ENCODE measurements around the gene RAB11FIP2.
"Not testable (repeated sequence)": the region's sequence is repeated elsewhere in the genome, so short reads cannot be mapped to it uniquely, and the experiment has no call there.

RAB11FIP2 gene, protein sequence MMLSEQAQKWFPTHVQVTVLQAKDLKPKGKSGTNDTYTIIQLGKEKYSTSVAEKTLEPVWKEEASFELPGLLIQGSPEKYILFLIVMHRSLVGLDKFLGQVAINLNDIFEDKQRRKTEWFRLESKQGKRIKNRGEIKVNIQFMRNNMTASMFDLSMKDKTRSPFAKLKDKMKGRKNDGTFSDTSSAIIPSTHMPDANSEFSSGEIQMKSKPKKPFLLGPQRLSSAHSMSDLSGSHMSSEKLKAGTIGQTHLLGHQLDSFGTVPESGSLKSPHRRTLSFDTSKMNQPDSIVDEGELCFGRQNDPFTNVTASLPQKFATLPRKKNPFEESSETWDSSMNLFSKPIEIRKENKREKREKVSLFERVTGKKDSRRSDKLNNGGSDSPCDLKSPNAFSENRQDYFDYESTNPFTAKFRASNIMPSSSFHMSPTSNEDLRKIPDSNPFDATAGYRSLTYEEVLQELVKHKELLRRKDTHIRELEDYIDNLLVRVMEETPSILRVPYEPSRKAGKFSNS

DNA sequence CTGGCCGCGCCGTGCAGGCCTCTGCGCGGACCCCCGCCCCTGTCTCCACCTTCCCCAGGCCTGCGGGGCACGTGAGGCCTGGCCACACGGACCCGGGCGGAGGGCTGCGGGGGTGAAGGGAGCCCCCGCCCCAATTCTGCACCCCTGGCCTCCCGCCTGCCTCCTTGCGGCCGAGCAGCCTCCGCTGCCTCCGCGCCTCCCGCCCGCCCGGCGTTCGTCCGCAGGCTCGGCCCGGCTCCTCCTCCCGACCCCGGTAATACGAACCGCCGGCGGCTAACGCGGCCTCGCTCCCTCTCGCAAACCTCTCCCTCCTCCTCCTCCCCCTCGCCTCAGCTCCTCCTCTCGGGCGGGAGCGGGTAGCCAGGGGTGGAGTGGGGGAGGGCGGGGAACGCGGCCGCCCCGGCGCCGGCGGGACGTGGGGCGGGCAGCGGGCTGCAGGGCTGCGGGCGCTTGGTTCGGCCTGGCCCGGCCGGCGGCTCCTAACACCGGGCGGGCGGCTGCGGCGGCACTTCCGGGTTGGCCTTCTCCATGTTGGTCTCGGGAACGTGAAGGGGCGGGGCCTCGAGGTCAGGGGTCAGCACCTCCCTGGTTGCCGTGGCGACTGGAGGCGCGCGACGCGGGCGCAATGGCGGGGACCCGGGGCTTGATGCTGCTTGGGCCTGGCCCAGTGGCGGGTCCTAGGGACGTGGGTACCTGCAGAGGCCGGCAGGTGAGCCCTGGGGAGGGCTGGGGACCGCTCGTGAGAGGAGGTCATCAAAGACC, at the start of gene RAB11FIP2:
Gene RAB11FIP2, minus strand, starts transcription at position 547 of the 762 bp plus-strand sequence. CDS start 778 bp downstream, outside the sequence.
- peak; percentile 29 for DNase-seq (ENCODE audit: insufficient read length, low spot score)
- no peak for FAIRE-seq
- TF ChIP-seq, protein P1, sequence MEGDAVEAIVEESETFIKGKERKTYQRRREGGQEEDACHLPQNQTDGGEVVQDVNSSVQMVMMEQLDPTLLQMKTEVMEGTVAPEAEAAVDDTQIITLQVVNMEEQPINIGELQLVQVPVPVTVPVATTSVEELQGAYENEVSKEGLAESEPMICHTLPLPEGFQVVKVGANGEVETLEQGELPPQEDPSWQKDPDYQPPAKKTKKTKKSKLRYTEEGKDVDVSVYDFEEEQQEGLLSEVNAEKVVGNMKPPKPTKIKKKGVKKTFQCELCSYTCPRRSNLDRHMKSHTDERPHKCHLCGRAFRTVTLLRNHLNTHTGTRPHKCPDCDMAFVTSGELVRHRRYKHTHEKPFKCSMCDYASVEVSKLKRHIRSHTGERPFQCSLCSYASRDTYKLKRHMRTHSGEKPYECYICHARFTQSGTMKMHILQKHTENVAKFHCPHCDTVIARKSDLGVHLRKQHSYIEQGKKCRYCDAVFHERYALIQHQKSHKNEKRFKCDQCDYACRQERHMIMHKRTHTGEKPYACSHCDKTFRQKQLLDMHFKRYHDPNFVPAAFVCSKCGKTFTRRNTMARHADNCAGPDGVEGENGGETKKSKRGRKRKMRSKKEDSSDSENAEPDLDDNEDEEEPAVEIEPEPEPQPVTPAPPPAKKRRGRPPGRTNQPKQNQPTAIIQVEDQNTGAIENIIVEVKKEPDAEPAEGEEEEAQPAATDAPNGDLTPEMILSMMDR (IDR thresholded peaks at IDR 0.05; ENCODE audit: insufficient read depth, missing control alignments) = peak; percentile 11

DNA sequence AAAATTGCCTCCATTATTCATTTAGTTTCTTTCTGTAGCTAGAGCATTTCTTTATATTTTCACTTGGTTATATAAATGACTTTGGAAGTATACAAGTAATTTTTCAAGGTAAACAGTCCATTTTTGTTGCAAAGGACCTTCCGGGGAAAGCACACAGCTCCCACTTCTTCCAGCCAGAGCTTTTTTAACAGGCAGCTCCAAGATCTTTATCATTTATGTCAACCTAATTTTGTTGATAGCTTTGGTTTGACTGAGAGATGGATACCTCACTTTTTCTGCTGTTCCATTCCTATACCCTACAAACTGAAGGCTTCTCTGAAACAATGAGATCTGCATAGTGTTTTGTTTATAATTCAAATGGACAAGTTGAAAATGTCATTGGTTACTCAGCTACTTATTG, 49.3 kb upstream of the RAB11FIP2 start:
- no peak for DNase-seq (ENCODE audit: insufficient read length, low spot score)
- FAIRE-seq = no peak
- TF ChIP-seq, protein P1 (IDR thresholded peaks at IDR 0.05; ENCODE audit: insufficient read depth, missing control alignments) = no peak

DNA sequence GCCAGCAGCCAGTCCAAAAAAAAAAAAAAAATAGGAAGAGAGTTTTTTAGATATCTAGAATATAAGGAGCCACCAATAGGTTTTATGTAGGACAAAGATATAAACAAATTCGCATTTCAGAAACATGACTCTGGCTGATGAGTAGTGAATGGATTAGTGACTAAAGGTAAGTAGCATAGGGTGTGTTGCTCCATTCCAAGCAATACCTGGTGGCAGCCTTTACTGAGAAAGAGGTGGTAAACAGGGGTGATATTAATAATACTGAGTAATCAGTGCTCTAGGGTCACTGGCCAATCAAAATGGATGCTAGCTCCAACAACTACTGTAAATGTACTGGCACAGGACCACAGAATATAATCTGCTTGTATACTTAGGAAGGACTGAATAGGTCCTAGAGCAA, 45.5 kb upstream of the RAB11FIP2 start:
- FAIRE-seq = no peak
- DNase-seq (ENCODE audit: insufficient read length, low spot score) = no peak
- TF ChIP-seq, protein P1 (IDR thresholded peaks at IDR 0.05; ENCODE audit: insufficient read depth, missing control alignments) = no peak

DNA sequence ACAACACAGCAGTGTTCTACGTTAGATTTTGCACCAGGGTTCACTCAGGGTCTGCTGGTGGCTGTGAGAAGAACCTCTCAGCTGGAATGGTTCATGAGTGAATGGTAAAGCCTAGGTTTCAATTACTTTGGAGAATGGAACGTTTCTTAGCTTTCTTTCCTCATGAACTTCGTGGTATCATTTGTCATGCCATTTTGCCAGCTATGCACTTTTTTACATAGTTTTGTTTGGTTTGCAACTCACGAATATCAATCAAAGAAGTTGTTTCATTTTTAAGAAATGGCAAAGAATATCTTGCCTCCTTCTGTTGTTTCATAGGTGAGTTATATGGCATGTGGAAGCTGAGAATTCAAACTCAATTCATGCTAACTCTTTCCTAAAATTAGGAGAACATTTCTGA, 34.1 kb upstream of the RAB11FIP2 start:
- no peak for FAIRE-seq

DNA sequence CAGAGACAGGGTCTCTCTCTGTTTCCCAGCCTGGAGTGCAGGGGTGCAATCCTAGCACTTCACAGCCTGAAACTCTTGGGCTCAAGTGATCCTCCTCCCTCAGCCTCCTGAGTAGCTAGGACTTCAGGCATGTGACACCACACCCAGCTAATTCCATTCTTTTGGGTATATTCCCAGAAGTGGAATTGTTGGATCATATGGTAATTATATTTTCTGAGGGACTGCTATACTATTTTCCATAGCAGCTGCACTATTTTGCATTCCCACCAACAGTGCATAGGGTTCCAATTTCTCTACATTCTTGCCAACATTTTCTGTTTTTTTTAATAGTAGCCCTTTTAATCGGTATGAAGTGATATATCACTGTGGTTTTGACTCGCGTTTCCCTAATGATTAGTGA, 30.0 kb upstream of the RAB11FIP2 start:
- DNase-seq (ENCODE audit: insufficient read length, low spot score) = no peak
- FAIRE-seq = no peak
- TF ChIP-seq, protein P1 (IDR thresholded peaks at IDR 0.05; ENCODE audit: insufficient read depth, missing control alignments) = no peak

More for the DNA sequence above, 34.1 kb upstream of the RAB11FIP2 start:
- TF ChIP-seq, protein P1 (IDR thresholded peaks at IDR 0.05; ENCODE audit: insufficient read depth, missing control alignments) = no peak
- no peak for DNase-seq (ENCODE audit: insufficient read length, low spot score)

DNA sequence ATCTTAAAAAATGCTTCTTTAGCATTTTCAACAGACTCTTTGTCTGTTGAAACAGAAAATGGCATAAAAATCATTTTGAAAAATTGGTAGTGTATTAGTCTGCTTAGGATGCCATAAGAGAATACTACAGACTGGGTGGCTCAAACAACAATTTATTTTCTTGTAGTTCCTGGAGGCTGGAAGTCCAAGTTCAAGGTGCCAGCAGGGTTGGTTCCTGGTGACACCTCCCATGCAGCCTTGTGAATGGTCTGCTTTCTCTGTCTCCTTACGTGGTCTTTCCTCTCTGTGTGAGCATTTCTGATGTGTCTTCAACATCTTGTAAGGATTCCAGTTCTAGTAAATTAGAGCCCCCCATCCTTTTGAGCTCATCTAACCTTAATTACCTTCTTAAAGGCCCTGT, 26.1 kb upstream of the RAB11FIP2 start:
- DNase-seq (ENCODE audit: insufficient read length, low spot score) = no peak
- TF ChIP-seq, protein P1 (IDR thresholded peaks at IDR 0.05; ENCODE audit: insufficient read depth, missing control alignments) = no peak

DNA sequence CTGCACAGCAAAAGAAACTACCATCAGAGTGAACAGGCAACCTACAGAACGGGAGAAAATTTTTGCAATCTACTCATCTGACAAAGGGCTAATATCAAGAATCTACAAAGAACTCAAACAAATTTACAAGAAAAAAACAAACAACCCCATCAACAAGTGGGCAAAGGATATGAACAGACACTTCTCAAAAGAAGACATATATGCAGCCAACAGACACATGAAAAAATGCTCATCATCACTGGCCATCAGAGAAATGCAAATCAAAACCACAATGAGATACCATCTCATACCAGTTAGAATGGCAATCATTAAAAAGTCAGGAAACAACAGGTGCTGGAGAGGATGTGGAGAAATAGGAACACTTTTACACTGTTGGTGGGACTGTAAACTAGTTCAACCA, 20.6 kb upstream of the RAB11FIP2 start:
- DNase-seq (ENCODE audit: insufficient read length, low spot score); FAIRE-seq: not testable (repeated sequence)

More for the DNA sequence above, 26.1 kb upstream of the RAB11FIP2 start:
- no peak for FAIRE-seq
